ENCODE measurements around the gene ATP11A.
A peak's percentile ranks its signal among the peaks of the same experiment; 100 is the strongest.

The ATP11A gene

DNA sequence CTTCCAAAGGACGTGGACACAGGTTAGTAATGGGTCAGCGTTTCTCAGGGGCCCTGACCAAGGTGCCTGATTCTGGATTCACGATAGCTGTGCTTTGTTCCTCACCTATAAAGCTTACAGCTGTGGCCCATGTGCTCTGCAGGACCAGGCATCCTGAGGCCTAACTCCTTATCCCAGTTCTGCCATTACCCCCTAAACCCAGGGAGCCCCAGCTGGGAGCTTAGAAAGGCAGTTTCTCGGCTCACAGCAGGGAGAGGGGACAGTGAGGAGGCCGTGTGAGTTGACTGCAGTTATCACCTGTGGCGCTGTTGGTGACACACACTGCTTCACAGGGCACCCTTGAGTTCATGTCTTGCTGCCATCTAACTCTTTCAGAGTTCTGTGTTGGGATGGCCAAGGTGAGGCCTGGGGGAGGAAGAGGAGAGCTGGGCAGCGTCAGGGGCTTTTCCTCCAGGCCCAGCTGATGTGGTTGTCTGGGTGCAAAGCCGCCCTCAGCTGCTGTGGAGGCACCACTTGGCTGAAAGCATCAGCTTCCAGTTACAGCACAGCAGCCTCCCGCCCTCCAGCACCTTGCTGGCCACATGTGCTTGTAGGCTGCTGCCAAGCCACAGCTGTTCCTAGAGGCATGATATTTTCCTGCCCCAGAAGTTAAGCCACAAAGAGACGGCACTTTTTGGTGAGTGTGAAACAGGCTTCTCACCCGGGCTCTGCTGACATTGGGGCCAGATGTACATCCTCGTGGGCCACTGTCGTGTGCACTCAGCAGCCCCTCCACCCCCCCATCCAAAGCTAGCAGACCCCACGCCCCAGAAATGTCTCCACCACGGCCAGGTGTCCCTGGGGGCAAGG is 179.6 kb downstream of the ATP11A start:
- DNase-seq = no peak

DNA sequence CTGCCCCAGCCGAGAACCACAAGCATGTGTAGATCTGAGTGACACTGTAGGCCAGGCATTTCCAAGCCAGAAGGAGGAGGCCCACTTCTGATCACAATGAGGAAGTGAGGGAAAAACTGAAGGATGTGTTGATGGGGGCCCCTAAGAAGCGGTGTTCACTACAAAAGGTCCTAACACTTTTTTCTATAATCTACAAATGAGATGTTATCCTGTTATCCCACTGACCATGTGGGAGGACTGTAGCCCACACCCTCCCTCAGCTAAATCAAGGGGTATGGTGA is 180.2 kb downstream of the ATP11A start:
- no peak for DNase-seq

- no peak for DNase-seq
These were observed 181.0 kb downstream of the ATP11A start for GRCh38 chr13:112870737-112871287.

- DNase-seq = no peak
These were observed 181.9 kb downstream of the ATP11A start for GRCh38 chr13:112871742-112872141.

DNA sequence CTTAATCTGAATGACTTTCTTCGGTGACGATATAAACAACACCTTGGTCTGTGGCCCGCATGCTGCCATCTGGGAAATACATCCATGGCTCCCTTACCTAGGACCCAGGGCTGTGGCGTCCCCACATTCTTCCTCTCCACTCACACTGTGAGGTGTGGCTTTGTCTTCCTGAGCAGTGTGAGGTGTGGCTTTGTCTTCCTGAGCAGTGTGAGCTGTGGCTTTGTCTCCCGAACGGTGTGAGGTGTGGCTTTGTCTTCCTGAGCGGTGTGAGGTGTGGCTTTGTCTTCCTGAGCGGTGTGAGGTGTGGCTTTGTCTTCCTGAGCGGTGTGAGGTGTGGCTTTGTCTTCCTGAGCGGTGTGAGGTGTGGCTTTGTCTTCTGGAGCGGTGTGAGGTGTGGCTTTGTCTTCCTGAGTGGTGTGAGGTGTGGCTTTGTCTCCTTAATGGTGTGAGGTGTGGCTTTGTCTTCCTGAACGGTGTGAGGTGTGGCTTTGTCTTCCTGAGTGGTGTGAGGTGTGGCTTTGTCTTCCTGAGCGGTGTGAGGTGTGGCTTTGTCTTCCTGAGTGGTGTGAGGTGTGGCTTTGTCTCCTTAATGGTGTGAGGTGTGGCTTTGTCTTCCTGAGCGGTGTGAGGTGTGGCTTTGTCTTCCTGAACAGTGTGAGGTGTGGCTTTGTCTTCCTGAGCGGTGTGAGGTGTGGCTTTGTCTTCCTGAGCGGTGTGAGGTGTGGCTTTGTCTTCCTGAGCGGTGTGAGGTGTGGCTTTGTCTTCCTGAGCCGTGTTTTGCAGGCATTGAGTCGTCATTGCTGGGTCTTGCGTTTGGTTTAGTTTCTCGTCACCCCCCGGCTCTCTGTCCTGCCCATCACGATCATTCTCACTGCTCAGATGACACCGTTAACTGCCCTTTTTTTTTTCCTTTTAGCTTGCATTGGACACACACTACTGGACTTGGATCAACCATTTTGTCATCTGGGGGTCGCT is 183.1 kb downstream of the ATP11A start:
- peak; percentile 39 for DNase-seq

DNA sequence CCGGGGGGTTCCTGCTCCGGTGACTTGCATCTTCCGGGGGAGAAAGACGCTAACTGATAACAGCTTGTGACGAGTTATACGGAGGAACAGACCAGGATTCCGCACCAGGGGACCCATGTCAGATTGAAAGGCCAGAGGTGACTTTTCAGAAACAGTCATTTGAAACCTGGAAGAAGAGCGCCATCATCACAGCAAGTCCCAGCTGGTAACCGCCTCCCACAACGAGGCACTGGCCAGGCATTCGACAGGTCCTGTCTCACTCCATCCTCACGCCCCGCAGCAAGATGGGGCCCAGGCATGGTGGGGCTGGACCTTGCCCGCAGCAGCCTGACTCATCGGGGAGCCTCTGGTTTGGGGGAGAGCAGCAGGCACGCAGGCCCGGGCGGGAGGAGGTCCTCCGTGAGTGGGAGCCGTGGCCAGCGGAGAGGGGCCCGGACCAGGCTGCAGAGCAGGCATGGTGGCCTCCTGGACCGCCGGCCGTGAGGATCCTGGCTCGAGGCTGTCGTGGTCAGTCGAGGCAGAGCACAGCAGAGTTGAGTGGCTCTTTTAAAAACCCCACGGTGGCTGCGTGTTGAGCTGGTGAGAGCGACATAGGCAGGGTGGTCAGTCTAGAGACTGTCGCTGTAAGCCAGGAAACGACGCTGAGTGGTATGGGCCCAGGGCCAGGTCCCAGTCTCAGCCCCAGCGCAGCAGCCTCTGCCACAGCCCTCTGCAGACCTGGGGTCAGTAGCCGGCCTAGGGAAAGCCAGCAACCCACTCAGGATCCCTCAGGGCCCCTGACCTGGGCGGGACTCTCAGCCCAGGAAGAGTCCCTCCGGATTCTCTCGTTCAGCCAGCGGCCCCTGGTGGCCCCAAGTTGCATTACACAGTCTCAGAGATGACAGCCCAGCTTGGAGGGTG is 184.3 kb downstream of the ATP11A start:
- DNase-seq = peak; percentile 83

DNA sequence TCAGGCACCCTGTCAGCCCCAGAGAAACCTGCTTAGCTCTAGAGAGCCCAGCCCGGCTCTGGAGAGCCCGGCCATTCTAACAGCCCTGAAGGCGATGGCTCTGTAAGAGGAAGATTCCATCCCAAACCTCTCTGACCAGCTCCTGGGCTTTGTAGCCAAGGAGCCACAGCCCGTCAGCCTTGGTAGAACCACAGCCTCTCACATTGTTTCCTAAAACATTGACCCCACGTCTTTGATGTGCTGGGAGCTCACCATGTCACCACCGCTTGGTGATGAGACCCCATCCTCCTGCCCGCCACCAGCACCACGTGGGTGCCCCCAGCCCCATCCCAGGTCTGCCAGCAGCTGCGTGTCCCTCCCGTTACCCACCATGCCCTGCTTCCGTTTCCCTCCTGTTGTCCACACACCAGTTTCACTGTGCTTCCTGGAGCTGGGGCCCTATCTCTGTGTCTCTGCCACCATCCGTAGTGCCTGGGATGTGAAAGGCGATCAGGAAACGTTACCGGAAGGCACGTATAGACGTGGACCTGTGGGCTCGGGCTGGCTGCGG is 185.0 kb downstream of the ATP11A start:
- DNase-seq = no peak

DNA sequence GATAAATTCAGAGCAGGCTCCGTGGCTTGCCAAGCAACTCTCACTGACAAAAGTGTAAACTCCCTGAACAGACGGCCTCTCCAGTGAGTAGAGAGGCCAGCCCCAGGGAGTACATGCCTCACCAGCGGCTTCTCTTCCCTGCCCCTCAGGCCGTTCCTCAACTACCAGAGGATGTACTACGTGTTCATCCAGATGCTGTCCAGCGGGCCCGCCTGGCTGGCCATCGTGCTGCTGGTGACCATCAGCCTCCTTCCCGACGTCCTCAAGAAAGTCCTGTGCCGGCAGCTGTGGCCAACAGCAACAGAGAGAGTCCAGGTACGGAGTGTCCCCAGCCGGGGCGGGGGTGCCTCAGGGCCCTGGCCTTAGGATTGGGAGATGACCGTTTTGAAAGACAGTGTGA is 185.8 kb downstream of the ATP11A start:
- no peak for DNase-seq

GRCh38 chr13:112876305-112877000 is 186.6 kb downstream of the ATP11A start:
- no peak for DNase-seq

- no peak for DNase-seq
These were observed 187.2 kb downstream of the ATP11A start for GRCh38 chr13:112877066-112877465.

- no peak for DNase-seq
These were observed 187.7 kb downstream of the ATP11A start for GRCh38 chr13:112877539-112877938.

GRCh38 chr13:112877976-112878955 is 188.4 kb downstream of the ATP11A start:
- no peak for DNase-seq

DNA sequence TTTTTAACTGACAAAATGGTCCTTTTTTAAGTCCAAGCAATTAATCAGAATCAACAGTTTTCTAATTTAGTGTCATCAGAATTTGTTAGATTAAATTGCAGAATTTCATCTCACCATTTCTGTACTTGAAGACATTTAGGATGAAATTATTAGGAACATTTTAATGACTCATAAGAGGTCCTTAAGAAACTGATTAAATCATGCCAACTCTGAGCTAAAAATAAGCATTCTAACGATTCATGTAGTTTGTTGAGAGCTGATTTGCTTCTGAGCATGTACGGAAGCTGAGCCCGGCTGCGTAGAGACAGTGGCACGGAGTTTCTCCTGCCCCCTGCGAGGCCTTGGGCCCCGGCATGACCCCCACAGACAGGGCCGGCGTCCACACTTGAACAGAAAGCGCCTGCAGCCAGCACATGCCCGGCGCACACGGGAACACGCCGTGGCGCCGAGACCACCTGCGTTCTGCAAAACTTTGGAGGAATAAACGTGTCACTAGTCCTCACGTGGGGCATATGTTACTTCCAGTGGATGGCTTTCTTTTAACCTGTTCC is 189.5 kb downstream of the ATP11A start:
- no peak for DNase-seq

GRCh38 chr13:112880221-112880641 is 190.4 kb downstream of the ATP11A start:
- no peak for DNase-seq

DNA sequence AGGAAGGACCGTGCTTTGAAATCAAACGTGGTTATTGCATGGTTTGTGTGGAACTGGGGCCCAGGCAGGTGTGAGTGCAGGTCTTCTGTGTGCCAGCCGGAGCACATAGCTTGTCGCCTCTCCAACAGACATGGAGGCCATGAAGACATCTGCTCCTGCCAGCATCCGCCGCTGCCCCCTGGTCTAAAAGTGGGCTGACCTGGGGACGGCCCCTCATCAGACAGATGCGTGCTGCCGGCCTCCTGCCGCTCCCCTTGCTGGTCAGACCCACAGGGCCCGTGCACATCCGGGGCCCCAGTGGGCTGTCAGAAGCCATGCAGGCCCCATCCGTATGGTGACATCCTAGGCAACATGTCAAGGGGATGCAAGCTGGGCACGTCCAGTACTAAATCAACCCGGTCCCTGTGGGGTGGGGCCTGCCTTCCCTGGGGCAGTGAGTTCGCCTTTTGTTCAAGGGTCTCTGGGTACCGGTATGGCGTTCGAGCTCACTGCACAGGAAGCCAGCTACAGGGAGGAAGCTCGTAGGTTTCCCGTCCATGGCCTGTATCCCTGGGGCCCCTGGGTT is 191.2 kb downstream of the ATP11A start:
- DNase-seq = no peak

GRCh38 chr13:112881656-112882554 is 192.1 kb downstream of the ATP11A start:
- DNase-seq = no peak

- no peak for DNase-seq
These were observed 192.8 kb downstream of the ATP11A start for GRCh38 chr13:112882555-112883024.

DNA sequence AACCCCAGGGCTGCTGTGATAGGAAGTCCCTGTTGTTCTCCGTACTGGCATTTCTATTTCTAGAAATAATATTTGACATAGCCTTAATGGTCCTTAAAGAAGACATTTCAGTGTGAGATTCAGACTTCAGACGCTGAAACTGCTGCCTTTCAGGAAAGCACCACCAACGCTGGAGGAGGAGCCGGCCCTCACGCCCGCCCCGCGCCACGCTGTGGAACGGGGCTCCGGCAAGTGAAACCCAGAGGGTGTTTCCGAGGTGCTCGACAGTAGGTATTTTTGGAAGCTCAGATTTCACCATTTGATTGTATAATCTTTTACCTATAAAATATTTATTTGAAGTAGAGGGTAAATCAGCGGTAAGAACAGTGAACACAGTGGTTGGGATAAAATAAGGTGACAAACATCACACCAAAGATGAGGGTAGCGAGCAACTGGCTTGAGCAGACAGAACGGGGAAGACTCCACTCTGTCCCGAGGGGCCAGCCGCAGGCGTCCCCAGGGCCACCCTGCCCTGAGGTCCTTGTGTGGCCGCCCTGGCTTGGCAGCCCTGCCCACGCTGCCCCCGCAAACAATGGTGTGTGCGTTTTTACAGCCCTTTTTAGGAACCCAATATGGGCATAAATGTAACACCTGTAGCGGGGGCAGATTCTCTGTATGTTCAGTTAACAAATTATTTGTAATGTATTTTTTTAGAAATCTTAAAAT is 193.6 kb downstream of the ATP11A start:
- no peak for DNase-seq

Data from activated gamma-delta T cell treated with Interleukin-2 at 50 U/mL for 16 hours (primary cell).